Activated CD4-positive, alpha-beta T cell treated with anti-CD3 and anti-CD28 coated beads, Interleukin-2, Interleukin-6, amounts not matched to agents 100 ng/mL and 50 ng/mL, durations not matched to agents 16 hours and 8 hours (primary cell): Measurements from ENCODE around the gene SAXO1.

Experiments used
- DNase-seq: peaks from one replicate; pipeline ENCODE4 v3.0.0-alpha.2; 2020

The SAXO1 gene, protein sequence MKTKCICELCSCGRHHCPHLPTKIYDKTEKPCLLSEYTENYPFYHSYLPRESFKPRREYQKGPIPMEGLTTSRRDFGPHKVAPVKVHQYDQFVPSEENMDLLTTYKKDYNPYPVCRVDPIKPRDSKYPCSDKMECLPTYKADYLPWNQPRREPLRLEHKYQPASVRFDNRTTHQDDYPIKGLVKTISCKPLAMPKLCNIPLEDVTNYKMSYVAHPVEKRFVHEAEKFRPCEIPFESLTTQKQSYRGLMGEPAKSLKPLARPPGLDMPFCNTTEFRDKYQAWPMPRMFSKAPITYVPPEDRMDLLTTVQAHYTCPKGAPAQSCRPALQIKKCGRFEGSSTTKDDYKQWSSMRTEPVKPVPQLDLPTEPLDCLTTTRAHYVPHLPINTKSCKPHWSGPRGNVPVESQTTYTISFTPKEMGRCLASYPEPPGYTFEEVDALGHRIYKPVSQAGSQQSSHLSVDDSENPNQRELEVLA

DNA sequence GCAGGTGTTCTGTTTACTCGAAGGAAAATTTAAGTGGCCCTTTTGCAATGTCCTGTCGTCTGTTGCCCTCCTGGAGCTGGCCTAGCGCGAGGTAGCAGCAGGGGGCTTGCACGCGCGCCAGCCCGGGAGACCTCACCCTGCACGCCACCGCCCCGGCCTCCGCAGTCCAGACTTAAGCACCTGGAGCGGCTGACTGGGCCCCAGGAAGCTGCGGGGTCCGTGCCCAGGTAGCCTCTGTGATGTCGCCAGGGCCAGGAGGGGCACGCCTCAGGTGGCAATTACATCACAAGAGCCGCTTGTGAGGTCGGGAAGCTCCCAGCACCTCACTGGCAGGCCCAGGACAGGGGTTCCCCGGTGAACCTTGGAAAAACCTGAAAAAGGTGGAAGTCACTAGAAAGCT lies at the start of gene SAXO1:
Gene SAXO1, minus strand, starts transcription at position 195 of the 400 bp plus-strand sequence. CDS start 301 bp downstream, outside the sequence.
- DNase-seq = no peak

DNA sequence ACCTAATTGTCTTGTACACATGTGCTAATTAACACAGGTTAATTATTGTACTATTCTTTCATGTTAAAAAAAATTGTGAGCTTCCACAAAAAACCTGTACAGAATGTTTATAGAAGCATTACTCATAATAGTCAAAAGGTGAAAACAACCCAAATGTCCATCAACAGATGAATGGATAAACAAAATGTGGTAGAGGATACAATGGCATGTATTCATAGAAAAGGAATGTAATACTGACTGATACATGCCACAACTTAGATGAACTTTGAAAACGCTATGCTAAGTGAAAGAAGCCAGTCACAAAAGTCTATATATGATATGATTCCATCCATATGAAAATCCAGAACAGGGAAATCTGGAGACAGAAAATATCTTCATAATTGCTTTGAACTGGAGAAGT lies 41.8 kb upstream of the SAXO1 start:
- no peak for DNase-seq

DNA sequence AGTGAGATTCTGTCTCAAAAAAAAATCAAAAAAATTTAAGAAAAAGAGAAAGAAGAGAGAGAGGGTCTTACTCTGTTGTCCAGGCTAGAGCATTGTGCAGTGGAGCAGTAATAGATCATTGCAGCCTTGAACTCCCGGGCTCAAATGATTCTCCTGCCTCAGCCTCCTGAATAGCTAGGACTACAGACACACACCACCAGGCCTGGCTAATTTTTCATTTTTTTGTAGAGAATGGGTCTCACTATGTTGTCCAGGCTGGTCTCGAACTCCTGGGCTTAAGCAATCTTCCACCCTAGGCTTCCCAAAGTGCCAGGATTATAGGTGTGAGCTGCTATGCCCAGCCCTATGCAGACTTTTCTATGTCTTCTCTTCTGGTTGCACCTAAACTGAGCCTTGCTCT lies 41.2 kb upstream of the SAXO1 start:
- no peak for DNase-seq

DNA sequence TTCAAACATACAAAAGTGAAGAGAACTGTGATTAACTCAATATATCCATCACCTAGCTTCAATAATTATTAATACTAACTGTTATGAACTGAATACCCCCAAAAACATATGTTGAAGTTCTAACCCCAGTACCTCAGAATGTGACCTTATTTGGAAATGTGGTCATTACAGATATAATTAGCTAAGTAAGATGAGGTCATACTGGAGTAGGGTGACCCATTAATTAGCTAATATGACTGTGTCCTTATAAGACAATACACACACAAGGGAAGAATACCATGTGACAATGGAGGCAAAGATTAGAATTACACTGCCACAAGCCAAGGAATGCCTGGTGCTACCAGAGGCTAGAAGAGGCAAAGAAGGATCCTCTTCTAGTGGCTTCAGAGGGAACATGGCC lies 24.0 kb upstream of the SAXO1 start:
- no peak for DNase-seq

DNA sequence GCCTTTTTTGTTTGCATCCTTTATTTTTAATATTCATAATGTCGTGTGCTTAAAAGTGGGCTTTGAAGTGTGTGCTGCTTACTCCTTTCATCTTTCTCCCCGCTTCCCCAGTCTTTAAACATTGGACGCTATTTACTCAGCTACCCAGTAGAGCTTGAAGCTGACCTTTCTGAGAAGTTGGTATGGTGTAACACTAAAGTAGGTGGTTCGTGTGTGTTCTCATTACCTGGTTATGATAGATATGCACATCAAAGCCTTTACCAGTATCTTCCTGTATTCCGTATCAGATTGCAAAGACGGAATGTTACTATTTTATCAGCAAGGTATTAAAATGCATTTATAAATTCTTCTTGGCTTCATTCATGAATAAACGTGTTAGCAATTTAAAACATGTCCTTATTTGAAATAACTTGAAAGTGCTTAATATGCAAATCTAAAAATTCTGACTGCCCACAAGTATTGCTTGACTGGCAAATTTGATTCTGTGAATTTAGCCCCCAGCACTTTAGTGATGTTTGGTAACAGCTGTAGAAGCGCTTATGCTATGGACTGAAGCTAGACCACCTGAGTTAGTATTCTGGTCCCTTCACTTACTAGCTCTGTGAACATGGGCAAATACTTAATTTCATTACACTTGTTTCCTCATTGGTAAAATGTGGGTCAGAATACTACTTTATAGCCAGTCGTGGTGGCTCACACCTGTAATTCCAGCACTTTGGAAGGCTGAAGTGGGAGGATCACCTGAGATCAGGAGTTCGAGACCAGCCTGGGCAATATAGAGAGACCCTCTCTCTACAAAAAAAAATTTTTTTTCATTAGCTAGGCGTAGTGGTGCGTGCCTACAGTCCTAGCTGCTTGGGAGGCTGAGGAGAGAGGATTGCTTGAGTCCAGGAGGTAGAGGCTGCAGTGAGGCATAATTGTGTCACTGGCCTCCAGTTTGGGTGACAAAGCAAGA lies 17.9 kb upstream of the SAXO1 start:
- peak; percentile 14 for DNase-seq

DNA sequence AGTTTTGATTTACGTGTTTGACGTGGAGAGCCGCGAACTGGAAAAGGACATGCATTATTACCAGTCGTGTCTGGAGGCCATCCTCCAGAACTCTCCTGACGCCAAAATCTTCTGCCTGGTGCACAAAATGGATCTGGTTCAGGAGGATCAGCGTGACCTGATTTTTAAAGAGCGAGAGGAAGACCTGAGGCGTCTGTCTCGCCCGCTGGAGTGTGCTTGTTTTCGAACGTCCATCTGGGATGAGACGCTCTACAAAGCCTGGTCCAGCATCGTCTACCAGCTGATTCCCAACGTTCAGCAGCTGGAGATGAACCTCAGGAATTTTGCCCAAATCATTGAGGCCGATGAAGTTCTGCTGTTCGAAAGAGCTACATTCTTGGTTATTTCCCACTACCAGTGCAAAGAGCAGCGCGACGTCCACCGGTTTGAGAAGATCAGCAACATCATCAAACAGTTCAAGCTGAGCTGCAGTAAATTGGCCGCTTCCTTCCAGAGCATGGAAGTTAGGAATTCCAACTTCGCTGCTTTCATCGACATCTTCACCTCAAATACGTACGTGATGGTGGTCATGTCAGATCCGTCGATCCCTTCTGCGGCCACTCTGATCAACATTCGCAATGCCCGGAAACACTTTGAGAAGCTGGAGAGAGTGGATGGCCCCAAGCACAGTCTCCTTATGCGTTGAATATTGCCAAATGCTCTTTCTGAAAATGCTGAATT lies 17.1 kb upstream of the SAXO1 start:
- peak; percentile 18 for DNase-seq

DNA sequence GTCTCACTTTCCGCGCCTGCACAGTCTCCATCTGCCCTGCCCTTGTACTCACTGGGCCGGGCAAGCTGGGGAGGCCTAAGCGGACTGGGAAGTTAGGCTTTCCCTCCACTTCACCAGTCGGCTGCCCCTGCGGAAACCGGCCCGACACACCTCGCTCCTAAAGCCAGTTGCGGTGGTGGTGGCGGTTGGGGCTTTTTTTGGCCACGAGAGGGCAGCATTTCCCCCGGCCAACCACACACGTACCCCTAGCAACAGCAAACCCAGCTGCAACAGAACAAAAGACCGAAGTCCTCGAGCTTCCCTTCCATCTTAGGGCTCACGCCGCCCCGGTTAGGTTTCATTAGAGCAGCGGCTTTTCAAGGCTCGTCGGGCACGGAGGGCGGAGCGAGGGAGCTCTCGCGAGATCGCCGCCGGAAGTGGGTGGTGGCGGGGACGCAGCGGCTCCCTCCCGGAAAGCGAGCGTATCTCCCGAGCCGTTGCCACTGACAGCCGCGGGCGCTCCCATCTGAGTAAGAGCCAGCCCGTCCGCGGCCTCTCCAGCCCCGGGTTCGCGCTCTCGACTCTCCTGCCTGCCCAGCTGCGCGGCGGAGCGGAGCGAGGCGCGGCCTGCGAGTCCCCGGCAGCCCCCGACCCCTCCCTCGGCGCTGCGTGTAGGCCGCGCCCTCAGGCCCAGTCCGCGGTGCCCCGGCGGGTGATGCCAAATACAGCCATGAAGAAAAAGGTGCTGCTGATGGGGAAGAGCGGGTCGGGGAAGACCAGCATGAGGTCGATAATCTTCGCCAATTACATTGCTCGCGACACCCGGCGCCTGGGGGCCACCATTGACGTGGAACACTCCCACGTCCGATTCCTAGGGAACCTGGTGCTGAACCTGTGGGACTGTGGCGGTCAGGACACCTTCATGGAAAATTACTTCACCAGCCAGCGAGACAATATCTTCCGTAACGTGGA lies 16.2 kb upstream of the SAXO1 start, which contains the start of gene RRAGA:
Gene RRAGA, plus strand, starts transcription at position 462 of the 951 bp plus-strand sequence. Its CDS starts 233 bp downstream, at position 695.
- peak; percentile 97 for DNase-seq

DNA sequence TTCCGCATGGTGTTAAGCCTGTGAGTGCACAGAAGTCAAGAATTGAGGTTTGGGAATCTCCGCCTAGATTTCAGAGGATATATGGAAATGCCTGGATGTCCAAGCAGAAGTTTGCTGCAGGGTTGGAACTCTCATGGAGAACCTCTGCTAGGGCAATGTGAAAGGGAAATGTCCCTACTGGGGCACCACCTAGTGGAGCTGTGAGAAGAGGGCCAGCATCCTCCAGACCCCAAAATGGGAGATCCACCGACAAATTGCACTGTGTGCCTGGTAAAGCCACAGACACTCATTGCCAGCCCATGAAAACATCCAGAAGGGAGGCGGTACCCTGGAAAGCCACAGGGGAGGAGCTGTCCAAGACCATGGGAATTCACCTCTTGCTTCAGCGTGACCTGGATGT lies 3.6 kb upstream of the SAXO1 start:
- no peak for DNase-seq

DNA sequence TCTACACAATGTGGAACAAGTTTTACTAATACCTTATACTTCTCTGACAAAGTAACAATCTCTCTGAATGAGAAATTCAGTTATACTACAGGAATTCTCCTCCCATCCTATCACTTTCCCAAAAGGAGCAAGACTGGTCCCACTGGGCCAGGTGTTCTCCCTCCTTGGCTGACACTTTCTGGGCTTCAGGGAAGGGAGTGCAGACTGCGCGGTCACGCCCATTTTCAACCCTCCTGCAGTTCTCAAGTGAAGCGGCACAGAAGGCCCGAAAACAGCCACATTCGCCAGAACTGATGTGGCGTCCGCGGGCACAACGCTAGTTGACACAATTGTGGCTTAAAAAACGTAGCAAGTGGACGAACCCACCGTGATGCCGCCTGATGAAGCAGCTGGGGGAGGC lies 603 bp downstream of the SAXO1 start:
- no peak for DNase-seq

DNA sequence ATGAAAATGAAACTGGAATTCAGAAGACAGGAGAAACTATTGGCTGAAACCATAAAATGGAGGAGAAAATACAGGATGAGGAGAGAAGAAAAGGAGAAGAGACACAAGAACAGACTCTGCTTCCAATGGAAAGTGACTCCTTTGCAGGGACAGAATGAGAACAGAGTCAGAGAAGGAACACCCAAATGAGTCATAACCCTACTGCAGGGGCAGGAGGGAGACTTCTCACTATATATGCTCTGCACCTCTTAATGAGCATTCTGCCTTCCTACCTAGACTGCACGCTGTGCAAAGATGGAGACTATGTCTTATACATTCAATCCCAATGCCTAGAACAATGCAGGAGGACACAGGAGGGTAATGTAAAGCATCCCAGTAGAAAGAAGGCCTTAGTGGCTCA lies 2.1 kb downstream of the SAXO1 start:
- DNase-seq = peak; percentile 32

DNA sequence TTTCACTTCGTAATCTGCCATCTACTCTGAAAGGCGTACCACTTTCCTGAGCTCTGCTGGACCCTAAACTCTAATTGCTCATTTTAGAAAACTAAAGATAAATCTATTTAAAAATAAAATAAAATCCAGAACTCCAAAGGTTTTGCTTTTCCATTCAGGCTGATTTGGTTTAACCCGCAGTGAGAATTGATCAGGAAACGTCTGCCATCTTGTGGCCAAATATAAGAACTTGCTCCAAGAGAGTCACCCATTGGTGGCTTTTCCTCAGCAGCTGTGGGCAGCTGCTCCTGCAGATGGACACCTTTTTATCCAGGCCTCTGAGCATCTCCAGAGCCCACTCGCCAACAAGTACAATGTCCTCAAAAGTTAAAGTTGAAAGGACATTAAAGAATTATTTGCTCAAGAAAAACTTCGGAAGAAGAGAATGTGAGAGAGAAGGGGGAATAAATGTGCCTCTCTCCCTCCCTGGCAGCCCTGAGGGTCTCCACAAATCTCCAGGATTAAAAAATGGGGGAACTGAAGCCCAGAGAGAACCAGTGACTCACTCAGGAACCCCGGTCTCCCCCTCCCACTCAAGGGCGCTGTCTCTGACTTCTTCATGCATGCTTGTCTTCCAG lies 4.1 kb downstream of the SAXO1 start:
- DNase-seq = peak; percentile 64

DNA sequence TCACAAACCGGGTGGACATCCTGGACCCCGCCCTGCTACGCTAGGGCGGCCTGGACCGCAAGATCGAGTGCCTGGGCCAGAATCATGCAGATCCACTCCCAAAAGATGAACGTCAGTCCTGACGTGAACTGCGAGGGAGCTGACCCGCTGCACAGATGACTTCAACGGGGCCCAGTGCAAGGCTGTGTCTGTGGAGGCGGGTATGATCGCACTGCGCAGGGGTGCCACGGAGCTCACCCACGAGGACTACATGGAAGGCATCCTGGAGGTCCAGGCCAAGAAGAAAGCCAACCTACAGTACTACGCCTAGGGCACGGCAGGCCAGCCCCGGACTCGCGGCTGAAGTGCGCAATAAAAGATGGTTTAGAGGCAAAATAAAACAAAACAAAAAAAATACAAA lies 5.2 kb downstream of the SAXO1 start:
- DNase-seq = no peak

DNA sequence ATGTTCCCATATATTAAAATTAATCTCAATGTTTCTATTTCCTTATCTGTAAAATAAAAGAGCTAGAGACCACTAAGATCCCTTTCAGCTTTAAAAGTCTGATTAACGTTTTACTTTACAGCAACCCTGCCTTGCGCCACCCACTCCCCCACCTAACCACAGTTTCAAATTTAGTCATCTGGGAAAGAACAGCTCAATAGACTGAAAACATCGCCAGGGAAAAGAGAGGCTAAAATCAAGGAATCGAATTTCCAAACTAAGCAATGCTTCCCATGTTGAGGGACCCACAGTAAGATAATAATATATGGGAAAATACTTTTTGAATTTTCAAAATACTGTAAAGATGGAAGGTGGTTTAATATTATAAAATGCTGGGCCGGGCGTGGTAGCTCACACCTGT lies 6.6 kb downstream of the SAXO1 start:
- DNase-seq = peak; percentile 38

DNA sequence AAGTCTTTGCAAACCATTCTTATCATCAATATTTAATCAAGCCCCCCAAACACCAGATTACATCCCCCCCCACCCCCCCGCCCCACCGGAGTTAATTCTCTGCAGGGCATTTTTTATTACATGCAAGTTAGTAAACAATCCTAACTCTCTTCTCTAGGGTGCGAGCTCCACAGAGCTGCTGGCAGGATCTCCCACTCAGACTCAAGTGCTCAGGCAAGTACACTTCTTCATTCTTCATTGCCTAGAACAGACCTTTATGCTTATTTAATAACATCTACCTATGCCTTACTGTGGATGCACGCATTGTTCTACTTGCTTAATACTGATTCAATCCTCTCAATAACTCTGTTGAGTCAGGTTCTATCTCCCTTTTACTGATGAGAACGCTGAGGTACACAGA lies 9.9 kb downstream of the SAXO1 start:
- DNase-seq = no peak

DNA sequence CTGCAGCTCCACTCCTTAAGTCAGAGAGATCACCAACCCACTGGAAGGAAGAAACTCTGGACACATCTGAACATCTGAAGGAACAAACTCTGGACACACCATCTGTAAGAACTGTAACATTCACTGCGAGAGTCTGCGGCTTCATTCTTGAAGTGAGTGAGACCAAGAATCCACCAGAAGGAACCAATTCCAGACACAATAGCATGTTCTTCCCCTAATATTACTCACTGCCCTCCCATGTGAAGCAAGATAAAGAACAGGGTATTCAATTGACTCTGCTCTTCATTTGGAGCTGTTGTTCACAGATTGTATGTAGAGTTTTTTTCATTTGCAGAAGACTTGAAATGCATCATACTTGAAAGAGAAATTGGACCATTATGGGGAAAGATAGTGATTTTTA lies 10.8 kb downstream of the SAXO1 start:
- peak; percentile 28 for DNase-seq

DNA sequence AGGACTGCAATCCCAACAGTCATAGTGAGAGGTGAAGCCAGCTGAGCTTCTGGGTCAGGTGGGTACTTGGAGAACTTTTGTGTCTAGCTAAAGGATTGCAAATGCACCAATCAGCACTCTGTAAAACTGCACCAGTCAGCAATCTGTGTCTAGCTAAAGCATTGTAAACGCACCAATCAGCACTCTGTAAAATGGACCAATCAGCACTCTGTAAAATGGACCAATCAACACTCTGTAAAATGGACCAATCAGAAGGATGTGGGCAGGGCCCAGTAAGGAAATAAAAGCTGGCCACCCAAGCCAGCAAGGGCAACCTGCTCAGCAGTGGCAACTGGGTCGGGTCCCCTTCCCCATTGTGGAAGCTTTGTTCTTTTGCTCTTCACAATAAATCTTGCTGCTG lies 11.4 kb downstream of the SAXO1 start:
- peak; percentile 21 for DNase-seq

DNA sequence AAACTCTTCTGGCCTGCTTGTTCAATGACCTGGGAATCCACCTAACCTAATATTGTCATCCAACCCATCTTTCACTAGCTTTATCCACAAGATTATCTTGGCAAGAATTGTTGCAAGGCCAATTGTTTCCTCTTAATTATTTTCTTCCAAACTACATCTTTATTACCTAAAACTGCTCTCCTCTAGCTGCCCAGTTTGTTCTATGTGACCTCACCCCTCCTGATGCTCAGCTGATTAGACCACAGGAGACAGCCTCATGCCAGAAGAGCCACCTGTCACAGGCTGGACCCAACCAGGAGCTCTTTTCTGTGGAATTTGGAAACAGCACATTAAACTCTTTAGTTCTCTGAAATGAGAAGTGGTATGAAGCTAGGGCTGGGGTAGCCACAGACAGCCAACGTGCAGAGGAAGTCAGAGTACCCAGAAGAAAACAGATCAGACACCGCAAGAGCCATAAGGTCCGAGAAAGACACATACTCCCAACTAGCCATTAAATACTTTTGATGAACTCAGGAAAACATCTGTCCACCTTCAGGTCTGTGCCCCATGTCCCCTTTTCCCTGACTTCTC lies 12.0 kb downstream of the SAXO1 start:
- no peak for DNase-seq

DNA sequence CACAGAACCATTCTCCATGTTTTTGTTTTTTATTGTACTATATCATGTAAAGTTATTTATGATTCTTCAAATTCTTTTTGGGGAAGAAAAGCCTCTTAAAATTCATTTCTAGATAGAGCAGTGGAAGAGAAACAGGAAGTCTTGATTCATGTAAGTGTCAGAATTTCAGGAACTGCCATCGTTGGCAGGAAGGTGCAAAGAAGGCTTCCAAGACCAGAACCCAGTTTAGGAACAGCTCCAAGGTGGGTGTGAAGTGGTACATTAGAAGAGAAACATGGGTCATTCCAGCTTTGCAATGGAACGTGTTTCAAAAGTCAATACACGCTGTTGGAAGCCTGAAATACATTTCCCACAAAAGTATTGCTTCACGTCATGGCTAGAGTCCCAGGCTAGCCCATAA lies 14.8 kb downstream of the SAXO1 start:
- no peak for DNase-seq

DNA sequence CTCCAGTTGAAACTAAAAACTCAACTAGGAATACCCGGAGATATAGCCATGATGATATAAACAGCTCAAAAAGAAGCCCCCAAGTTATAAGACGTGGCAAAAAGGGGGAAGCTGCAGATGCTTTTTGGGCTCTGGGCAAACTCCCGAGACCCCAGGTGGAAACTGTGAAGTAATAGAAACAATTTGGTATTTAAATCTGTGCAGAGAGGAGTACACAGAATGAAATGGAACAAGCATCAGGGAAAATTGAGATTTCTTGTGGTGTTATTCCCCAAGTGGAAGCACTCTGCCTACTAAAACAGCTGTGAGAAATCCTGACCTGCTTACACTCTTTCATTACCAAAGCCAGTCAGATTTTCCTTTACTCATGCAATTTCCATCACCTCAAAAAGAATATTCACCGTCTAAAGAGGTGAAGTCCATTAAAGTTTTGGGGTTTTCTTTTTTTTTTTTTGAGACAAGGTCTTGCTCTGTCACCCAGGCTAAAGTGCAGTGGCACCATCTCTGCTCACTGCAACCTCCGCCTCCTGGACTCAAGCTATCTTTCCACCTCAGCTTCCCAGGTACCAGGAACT lies 23.5 kb downstream of the SAXO1 start:
- DNase-seq = no peak

DNA sequence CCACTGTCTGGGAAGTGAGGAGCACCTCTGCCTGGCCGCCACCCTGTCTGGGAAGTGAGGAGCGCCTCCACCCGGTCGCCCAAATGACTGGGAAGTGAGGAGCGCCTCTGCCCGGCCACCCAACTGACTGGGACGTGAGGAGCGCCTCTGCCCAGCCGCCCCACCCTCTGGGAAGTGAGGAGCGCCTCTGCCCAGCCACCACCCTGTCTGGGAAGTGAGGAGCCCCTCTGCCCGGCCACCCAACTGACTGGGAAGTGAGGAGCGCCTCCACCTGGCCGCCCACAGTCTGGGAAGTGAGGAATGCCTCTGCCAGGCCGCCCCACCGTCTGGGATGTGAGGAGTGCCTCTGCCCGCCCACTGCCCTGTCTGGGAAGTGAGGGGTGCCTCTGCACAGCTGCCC lies 32.9 kb downstream of the SAXO1 start:
- DNase-seq = no peak
